Osteocyte (in vitro differentiated cells): ENCODE measurements around the gene FBXO30. TPM values are rescaled to one million over a fixed set of nuclear protein-coding genes. Genes with fewer than 3 reads are reported as not detected.

Source experiments
- DNase-seq: peaks from one replicate; pipeline ENCODE4 v3.0.0; 2021; ENCODE audit warnings: mixed read lengths; ENCODE audit not compliant: unreplicated experiment; ENCODE audit errors: extremely low spot score
- H3K27ac Mint-ChIP-seq: one replicate; pipeline ENCODE4 v1.8.0; 2021; ENCODE audit warnings: mild to moderate bottlenecking, mixed read lengths; ENCODE audit not compliant: unreplicated experiment
- H3K27me3 Mint-ChIP-seq: one replicate; pipeline ENCODE4 v1.8.0; 2021; ENCODE audit warnings: mixed read lengths; ENCODE audit not compliant: unreplicated experiment
- H3K36me3 Mint-ChIP-seq: one replicate; pipeline ENCODE4 v1.8.0; 2021; ENCODE audit warnings: mixed read lengths; ENCODE audit not compliant: unreplicated experiment
- H3K4me1 Mint-ChIP-seq: one replicate; pipeline ENCODE4 v1.8.0; 2021; ENCODE audit warnings: mixed read lengths; ENCODE audit not compliant: unreplicated experiment
- H3K4me3 Mint-ChIP-seq: one replicate; pipeline ENCODE4 v1.8.0; 2021; ENCODE audit warnings: mild to moderate bottlenecking, moderate library complexity, mixed read lengths; ENCODE audit not compliant: unreplicated experiment
- H3K9me3 Mint-ChIP-seq: one replicate; pipeline ENCODE4 v1.8.0; 2021; ENCODE audit warnings: mixed read lengths; ENCODE audit not compliant: unreplicated experiment
- CTCF ChIP-seq: fragments of 200-600 bp; sonication (generic); IDR thresholded peaks from 2 replicates; pipeline ENCODE4 v1.5.0; 2021; ENCODE audit warnings: antibody characterized with exemption, mild to moderate bottlenecking, moderate library complexity
- total RNA-seq: library from RNA; stranded (reverse); gene quantifications from 2 replicates; pipeline ENCODE4 v1.2.1, GENCODE V29; 2021

FBXO30 gene
- total RNA-seq, 1 donor from 2014 or later, result 13.2 TPM

- no peak overlapping the region for H3K27ac Mint-ChIP-seq
- peaks cover 2% of the 10 kb centered on the region for H3K4me1 Mint-ChIP-seq
- no peaks in the 10 kb centered on the region for H3K27me3 Mint-ChIP-seq
- H3K36me3 Mint-ChIP-seq, result no peaks in the 10 kb centered on the region
- no peak overlapping the region for H3K4me3 Mint-ChIP-seq
- TF ChIP-seq CTCF, result no peak
- H3K9me3 Mint-ChIP-seq, result no peaks in the 10 kb centered on the region
- no peak for DNase-seq
Measured at GRCh38 chr6:145763742-145764141, 50.9 kb downstream of the FBXO30 start.

- no peak for DNase-seq
- H3K4me1 Mint-ChIP-seq, result peaks cover 6% of the 10 kb centered on the region
- TF ChIP-seq CTCF, result no peak
- no peak overlapping the region for H3K27ac Mint-ChIP-seq
- H3K9me3 Mint-ChIP-seq, result no peaks in the 10 kb centered on the region
- no peak overlapping the region for H3K4me3 Mint-ChIP-seq
- H3K27me3 Mint-ChIP-seq, result no peaks in the 10 kb centered on the region
- no peaks in the 10 kb centered on the region for H3K36me3 Mint-ChIP-seq
Measured at GRCh38 chr6:145761584-145761983, 53.0 kb downstream of the FBXO30 start.

- Mint-ChIP-seq H3K9me3 (no peaks in the 10 kb centered on the region), H3K4me1 (peaks cover 14% of the 10 kb centered on the region), H3K27ac (no peak overlapping the region), H3K36me3 (no peaks in the 10 kb centered on the region), H3K27me3 (no peaks in the 10 kb centered on the region), H3K4me3 (no peak overlapping the region)
- TF ChIP-seq CTCF, result no peak
- no peak for DNase-seq
Measured at GRCh38 chr6:145758113-145758512, 56.5 kb downstream of the FBXO30 start.

GRCh38 chr6:145756170-145756662, 58.4 kb downstream of the FBXO30 start:
- H3K4me3 Mint-ChIP-seq, result no peak overlapping the region
- no peak for TF ChIP-seq CTCF
- H3K4me1 Mint-ChIP-seq, result peaks cover 14% of the 10 kb centered on the region
- H3K27me3 Mint-ChIP-seq, result no peaks in the 10 kb centered on the region
- H3K27ac Mint-ChIP-seq, result peak overlapping the region; percentile 67
- no peaks in the 10 kb centered on the region for H3K36me3 Mint-ChIP-seq
- H3K9me3 Mint-ChIP-seq, result no peaks in the 10 kb centered on the region
- DNase-seq, result no peak

- no peaks in the 10 kb centered on the region for H3K27me3 Mint-ChIP-seq
- no peak for DNase-seq
- no peak for TF ChIP-seq CTCF
Measured at GRCh38 chr6:145755682-145756081, 58.9 kb downstream of the FBXO30 start.

More at GRCh38 chr6:145755682-145756081, 58.9 kb downstream of the FBXO30 start:
- no peak overlapping the region for H3K4me3 Mint-ChIP-seq
- no peaks in the 10 kb centered on the region for H3K9me3 Mint-ChIP-seq
- H3K27ac Mint-ChIP-seq, result peak overlapping the region; percentile 67
- H3K36me3 Mint-ChIP-seq, result no peaks in the 10 kb centered on the region
- H3K4me1 Mint-ChIP-seq, result peaks cover 14% of the 10 kb centered on the region
